Measurements from ENCODE around the gene MBP. TPM values are rescaled to one million over a fixed set of nuclear protein-coding genes. Genes with fewer than 3 reads are reported as not detected.

MBP gene
- total and polyA plus RNA-seq, 2 of the 13 experiments (the other 11 are each of a cell fraction or from before 2014, with no cell fraction given): 5.0 to 8.5 TPM

GRCh38 chr18:76975577-76976110 is 156.9 kb downstream of the MBP start:
- H3K9me3 ChIP-seq (ENCODE audit: low read length): no peaks in the 10 kb centered on the region
- BruUV-seq (replicated peaks): no TSS peak
- ATAC-seq (no peak), FAIRE-seq (no peak), DNase-seq (ENCODE audit: low spot score) (no peak)
- intact Hi-C loops (cut with micrococcal nuclease; ENCODE audit: unreplicated experiment): no loop called here
- no peak overlapping the region for H2AFZ ChIP-seq (ENCODE audit: low read length)
- H3K79me2 ChIP-seq (ENCODE audit: insufficient read depth, low read length): no peaks in the 10 kb centered on the region
- H3K9ac ChIP-seq (ENCODE audit: insufficient read depth, low read depth, low read length): no peak overlapping the region
- CTCF ChIA-PET (ENCODE audit: low intra/inter-chr PET ratio, low total read pairs): no interaction called here
- H3K4me1 ChIP-seq (ENCODE audit: insufficient read depth, low read length): no peaks in the 10 kb centered on the region
- no peak overlapping the region for H3K27ac ChIP-seq (ENCODE audit: extremely low read length, insufficient read depth, low read length)
- POLR2A ChIA-PET: no interaction called here
- in situ Hi-C loops (cut with HindIII; ENCODE audit: extremely low pct_ligation_motif_present, low pct_unique_long_range_greater_than_20kb): no loop called here
- H3K4me2 ChIP-seq (ENCODE audit: low read depth, low read length): no peak overlapping the region
- H3K27me3 ChIP-seq (ENCODE audit: control insufficient read depth in 1 of 2, insufficient read depth in 2 of 2, low read length in 2 of 2): no peaks in the 10 kb centered on the region
- no peaks in the 10 kb centered on the region for H4K20me1 ChIP-seq (ENCODE audit: insufficient read depth, low read length)
- no peaks in the 10 kb centered on the region; a peak in 2 of 5 replicates for H3K36me3 ChIP-seq (replicated peaks in 1 of 2; ENCODE audit: control insufficient read depth in 1 of 2, insufficient read depth in 2 of 2, low read length in 2 of 2)
- WGBS (ENCODE audit: low lambda C conversion rate): 90% methylated on average over 11 of the region's 14 CpGs
- H3K4me3 ChIP-seq (replicated peaks in 1 of 3; ENCODE audit: insufficient read depth in 1 of 3, low read depth in 2 of 3, low read length in 3 of 3): no peak overlapping the region
- no peak for TF ChIP-seq ZNF646 (CRISPR knock-in tag; IDR thresholded peaks at IDR 0.05)
- no peak for TF ChIP-seq AGO1 (IDR thresholded peaks at IDR 0.05; ENCODE audit: low read depth, low read length, poor library complexity, severe bottlenecking)
- no peak for TF ChIP-seq ZNF430 (CRISPR knock-in tag; IDR thresholded peaks at IDR 0.05)
- no peak for TF ChIP-seq ZNF253 (CRISPR knock-in tag; IDR thresholded peaks at IDR 0.05; ENCODE audit: borderline replicate concordance)
- TF ChIP-seq HOXA9 (CRISPR knock-in tag; IDR thresholded peaks at IDR 0.05; ENCODE audit: borderline replicate concordance): no peak
- no peak for TF ChIP-seq RBM39 (IDR thresholded peaks at IDR 0.05; ENCODE audit: low read depth, low read length, poor library complexity, severe bottlenecking)
- no peak for TF ChIP-seq ZNF883 (CRISPR knock-in tag; IDR thresholded peaks at IDR 0.05; ENCODE audit: not compliant biosample characterization)
- no peak for TF ChIP-seq SIN3B (IDR thresholded peaks at IDR 0.05; ENCODE audit: low read length)
- TF ChIP-seq ZNF609 (CRISPR knock-in tag; IDR thresholded peaks at IDR 0.05; ENCODE audit: borderline replicate concordance): no peak
- TF ChIP-seq MED13 (CRISPR knock-in tag; IDR thresholded peaks at IDR 0.05): no peak
- no peak for TF ChIP-seq SRSF9 (IDR thresholded peaks at IDR 0.05; ENCODE audit: borderline replicate concordance, insufficient read depth, low read depth, low read length, poor library complexity, severe bottlenecking)
- TF ChIP-seq CEBPG (CRISPR knock-in tag; IDR thresholded peaks at IDR 0.05): no peak
- TF ChIP-seq ZMYM4 (CRISPR knock-in tag; IDR thresholded peaks at IDR 0.05): no peak
- no peak for TF ChIP-seq EZH2 (conservative IDR thresholded peaks at IDR 0.05; ENCODE audit: low read depth, low read length)

Data from HepG2 (cell line).